HepG2 (cell line): ENCODE data around the gene EPHB3. TPM values are rescaled to one million over a fixed set of nuclear protein-coding genes. Genes with fewer than 3 reads are reported as not detected.

Experiments
- IRF2 ChIP-seq: IDR thresholded peaks from 2 replicates; pipeline ENCODE4 v1.6.1; 2018; ENCODE audit warnings: missing genetic modification reagents, missing compliant biosample characterization
- MEF2D ChIP-seq: sonication (generic); formaldehyde crosslinking; IDR thresholded peaks from 2 replicates; pipeline ENCODE4 v1.5.1; 2020; ENCODE audit warnings: mild to moderate bottlenecking, missing genetic modification reagents
- RAD51 ChIP-seq: fragments of 450-650 bp; IDR thresholded peaks from 2 replicates; pipeline ENCODE4 v1.6.1; 2016; ENCODE audit warnings: borderline replicate concordance
- SKI ChIP-seq: fragments of 450-650 bp; IDR thresholded peaks from one replicate; pipeline ENCODE4 v1.6.1; 2018; ENCODE audit warnings: mild to moderate bottlenecking; ENCODE audit not compliant: partially characterized antibody
- SNAPC5 ChIP-seq: sonication (generic); formaldehyde crosslinking; IDR thresholded peaks from 2 replicates; pipeline ENCODE4 v1.8.1; 2023; ENCODE audit warnings: mild to moderate bottlenecking, missing genetic modification reagents, borderline replicate concordance
- SYNCRIP ChIP-seq: fragments of 200-400 bp; formaldehyde crosslinking; IDR thresholded peaks from 2 replicates; pipeline ENCODE4 v1.6.1; 2018; ENCODE audit warnings: mild to moderate bottlenecking, low read depth, low read length; ENCODE audit not compliant: insufficient read depth
- TAF1 ChIP-seq: sonication (generic); formaldehyde crosslinking; IDR thresholded peaks from 2 replicates; pipeline ENCODE4 v1.4.0; 2020; ENCODE audit warnings: missing genetic modification reagents
- ZBTB7B ChIP-seq: sonication (generic); formaldehyde crosslinking; IDR thresholded peaks from 2 replicates; pipeline ENCODE4 v1.4.0; 2020; ENCODE audit warnings: missing genetic modification reagents
- ZNF138 ChIP-seq: sonication (generic); formaldehyde crosslinking; IDR thresholded peaks from 2 replicates; pipeline ENCODE4 v1.5.0; 2020; ENCODE audit warnings: mild to moderate bottlenecking, low read depth, missing genetic modification reagents
- ZNF142 ChIP-seq: sonication (generic); formaldehyde crosslinking; IDR thresholded peaks from 2 replicates; pipeline ENCODE4 v1.4.0; 2020; ENCODE audit warnings: missing genetic modification reagents
- ZXDC ChIP-seq: sonication (generic); formaldehyde crosslinking; IDR thresholded peaks from 2 replicates; pipeline ENCODE4 v1.5.0; 2020; ENCODE audit warnings: mild to moderate bottlenecking, missing genetic modification reagents
- polyA plus RNA-seq, 8 experiments: library from polyadenylated mRNA; depleted of rRNA in 3 of 8; stranded (reverse) in 7 of 8; unstranded in 1 of 8; fragments of >200 nt; fragmentation: Illumina TruSeq in 4 of 8; extraction: Trizol in 4 of 8; gene quantifications; 2 replicates each; pipeline versions ENCODE4 v1.2.1 to v1.2.3, GENCODE V29; 2011 to 2016; ENCODE audit warnings: low read depth in 4 of 8, missing spikeins in 1 of 8, mixed read lengths in 1 of 8; ENCODE audit not compliant: insufficient read depth in 1 of 8
- total RNA-seq, 5 experiments: library from RNA; depleted of rRNA; stranded (reverse); fragments of >200 nt; fragmentation: Illumina TruSeq; extraction: Trizol; gene quantifications; 2 replicates each; pipeline ENCODE4 v1.2.3, GENCODE V29; 2016; ENCODE audit warnings: low read depth in 1 of 5

Gene EPHB3
- total and polyA plus RNA-seq, 2 of the 13 experiments (the other 11 are each of a cell fraction or from before 2014, with no cell fraction given): 0.01 TPM; not detected in 1

GRCh38 chr3:184512621-184513020, 49.0 kb upstream of the EPHB3 start (continued):
- TF ChIP-seq ZXDC (CRISPR knock-in tag) (no peak), SKI (no peak), IRF2 (CRISPR knock-in tag) (no peak), TAF1 (no peak), ZBTB7B (CRISPR knock-in tag) (no peak), SNAPC5 (CRISPR knock-in tag) (no peak), MEF2D (CRISPR knock-in tag) (no peak), RAD51 (no peak), ZNF138 (CRISPR knock-in tag) (no peak), ZNF142 (no peak), SYNCRIP (no peak)
